Measurements from ENCODE around the gene PRR13. TPM values are rescaled to one million over a fixed set of nuclear protein-coding genes. Genes with fewer than 3 reads are reported as not detected.

PRR13 gene, protein sequence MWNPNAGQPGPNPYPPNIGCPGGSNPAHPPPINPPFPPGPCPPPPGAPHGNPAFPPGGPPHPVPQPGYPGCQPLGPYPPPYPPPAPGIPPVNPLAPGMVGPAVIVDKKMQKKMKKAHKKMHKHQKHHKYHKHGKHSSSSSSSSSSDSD
- 82.9 and 105 TPM in 2 replicates for total RNA-seq

GRCh38 chr12:53441040-53441833 is at the start of gene PRR13:
Gene PRR13 (plus strand): TSS chr12:53441734. CDS start chr12:53442715, 981 bp downstream.

GRCh38 chr12:53423597-53423996 is 17.9 kb upstream of the PRR13 start, which contains the start of gene AMHR2:
Gene AMHR2 (plus strand): TSS chr12:53423855. CDS start chr12:53423935, 80 bp downstream.

GRCh38 chr12:53451661-53452158 is 10.2 kb downstream of the PRR13 start, which contains the start of gene PCBP2:
Gene PCBP2 (plus strand): TSS chr12:53452102. CDS start chr12:53454801, 2,699 bp downstream.

Other genes with a start within 250 kb of the PRR13 start
- gene ITGB7, start 234.5 kb upstream of the PRR13 start, total RNA-seq, result 0.89 TPM in 1 of 2 replicates, not detected in the other
- 9.8 and 26.1 TPM in 2 replicates for gene RARG, start 209.5 kb upstream of the PRR13 start, total RNA-seq
- gene ESPL1, start 173.4 kb upstream of the PRR13 start, total RNA-seq, result 1.3 and 26.6 TPM in 2 replicates
- 240 and 333 TPM in 2 replicates for gene PFDN5, start 146.2 kb upstream of the PRR13 start, total RNA-seq
- gene MYG1, start 142.0 kb upstream of the PRR13 start, total RNA-seq, result 74.3 and 81.6 TPM in 2 replicates
- 48.6 and 82.5 TPM in 2 replicates for gene AAAS, start 120.1 kb upstream of the PRR13 start, total RNA-seq
- gene SP7, start 105.4 kb upstream of the PRR13 start, total RNA-seq, result not detected in 2 replicates
- gene SP1, start 61.6 kb upstream of the PRR13 start, total RNA-seq, result 37.0 and 60.8 TPM in 2 replicates
- not detected in 2 replicates for gene AMHR2, start 17.9 kb upstream of the PRR13 start, total RNA-seq
- gene PCBP2, start 10.4 kb downstream of the PRR13 start, total RNA-seq, result 263 and 427 TPM in 2 replicates
- 9.6 and 30.0 TPM in 2 replicates for gene MAP3K12, start 57.7 kb downstream of the PRR13 start, total RNA-seq
- 46.1 and 55.6 TPM in 2 replicates for gene TARBP2, start 59.5 kb downstream of the PRR13 start, total RNA-seq
- gene NPFF, start 65.8 kb downstream of the PRR13 start, total RNA-seq, result 1.5 TPM in 1 of 2 replicates, not detected in the other
- gene ATF7, start 184.6 kb downstream of the PRR13 start, total RNA-seq, result 13.9 and 17.1 TPM in 2 replicates
- gene ATP5MC2, start 234.3 kb downstream of the PRR13 start, total RNA-seq, result 390 and 497 TPM in 2 replicates